NCI-H2171 (cell line): ENCODE data around the gene CAPN15.
"Not testable (repeated sequence)": the region's sequence is repeated elsewhere in the genome, so short reads cannot be mapped to it uniquely, and the experiment has no call there.

Source experiments
- DNase-seq: peaks from one replicate; lab custom pipeline; 2025; lab: John Stamatoyannopoulos, UW

The CAPN15 gene

DNA sequence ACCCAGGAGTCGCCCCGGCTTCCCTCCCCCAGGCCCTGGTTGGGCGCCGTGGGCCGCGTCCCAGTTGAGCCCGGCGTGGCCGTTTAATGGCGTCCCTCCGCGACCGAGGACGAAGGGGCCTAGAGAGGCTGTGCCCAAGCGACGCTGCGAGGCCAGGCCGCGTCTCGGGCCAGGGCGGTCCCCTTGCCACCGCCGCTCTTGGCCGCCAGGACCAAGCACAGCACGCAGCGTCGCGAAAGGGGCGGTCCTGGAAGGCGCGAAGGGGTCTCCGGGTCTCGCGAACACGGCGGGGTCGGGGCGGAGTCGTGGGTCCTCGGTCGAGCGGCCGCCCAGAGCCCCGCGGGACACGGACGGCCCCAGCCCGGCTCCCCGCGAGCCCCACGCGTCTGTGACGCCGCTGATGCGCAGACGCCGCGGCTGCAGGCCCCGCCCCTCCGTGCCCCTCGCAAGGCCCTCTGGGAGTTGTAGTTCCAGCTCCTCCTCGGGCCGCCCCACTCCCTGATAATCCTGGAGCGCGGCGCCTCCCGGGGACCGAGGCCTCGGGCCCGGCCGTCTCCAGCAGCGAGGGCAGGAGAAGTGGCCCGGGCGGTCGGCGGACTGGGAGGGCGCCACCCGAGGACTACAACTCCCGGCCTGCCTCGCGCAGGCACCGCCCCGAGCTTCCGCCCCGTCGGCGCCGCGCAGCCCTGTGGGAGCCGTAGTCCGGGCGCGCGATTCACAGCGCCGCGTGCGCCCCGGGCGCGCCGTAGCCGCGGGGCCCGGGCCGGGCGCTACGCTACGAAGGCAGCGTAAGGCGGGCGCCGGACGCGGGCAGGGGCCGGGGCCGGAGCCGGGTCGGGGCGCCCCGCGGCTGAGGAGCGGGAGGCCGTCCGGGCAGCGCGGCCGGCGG is at the start of gene CAPN15:
Gene CAPN15, plus strand, starts transcription at position 698 of the 889 bp plus-strand sequence. CDS start 19,127 bp downstream, outside the sequence.
- peak; percentile 96 for DNase-seq

DNA sequence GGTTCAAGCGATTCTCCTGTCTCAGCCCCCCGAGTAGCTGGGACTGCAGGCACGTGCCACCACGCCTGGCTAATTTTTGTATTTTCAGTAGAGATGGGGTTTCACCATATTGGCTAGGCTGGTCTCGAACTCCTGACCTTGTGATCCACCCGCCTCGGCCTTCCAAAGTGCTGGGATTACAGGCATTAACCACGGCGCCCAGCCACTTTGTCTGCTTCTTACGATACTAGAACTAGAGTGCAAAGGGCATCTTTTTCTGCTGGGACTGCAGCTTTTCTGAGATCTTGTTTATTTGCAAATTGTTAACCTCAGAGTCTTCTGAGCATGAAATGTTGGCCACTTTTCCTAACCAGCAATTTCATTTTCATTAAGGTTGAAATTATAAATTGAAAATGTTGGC is 49.2 kb upstream of the CAPN15 start:
- DNase-seq, result not testable (repeated sequence)

DNA sequence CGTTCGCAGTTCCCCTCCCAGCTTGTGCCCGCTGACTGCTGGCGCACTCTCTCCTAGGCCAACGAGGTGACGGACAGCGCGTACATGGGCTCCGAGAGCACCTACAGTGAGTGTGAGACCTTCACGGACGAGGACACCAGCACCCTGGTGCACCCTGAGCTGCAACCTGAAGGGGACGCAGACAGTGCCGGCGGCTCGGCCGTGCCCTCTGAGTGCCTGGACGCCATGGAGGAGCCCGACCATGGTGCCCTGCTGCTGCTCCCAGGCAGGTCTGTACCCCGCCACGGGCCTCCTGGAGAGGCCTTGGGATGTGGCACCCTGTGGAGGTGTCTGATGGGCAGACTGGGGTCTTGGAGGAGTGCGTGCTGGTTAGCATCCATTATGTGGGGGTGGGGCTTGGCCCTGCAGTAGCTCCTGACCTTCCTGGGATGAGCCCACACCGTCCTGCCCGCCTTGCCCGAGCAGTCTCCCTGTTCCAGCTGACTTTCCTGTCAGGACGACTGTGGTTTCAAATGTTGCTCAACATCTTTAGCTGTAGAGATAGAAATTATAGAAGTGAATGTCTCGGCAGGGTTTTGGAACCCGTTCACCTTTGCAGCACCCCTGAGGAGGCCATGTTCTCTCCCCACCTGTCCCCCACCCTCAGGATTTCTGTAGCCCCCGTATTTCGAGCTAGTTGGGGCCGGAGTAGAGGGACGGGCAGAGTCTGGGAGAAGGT is 44.9 kb upstream of the CAPN15 start:
- DNase-seq, result no peak

DNA sequence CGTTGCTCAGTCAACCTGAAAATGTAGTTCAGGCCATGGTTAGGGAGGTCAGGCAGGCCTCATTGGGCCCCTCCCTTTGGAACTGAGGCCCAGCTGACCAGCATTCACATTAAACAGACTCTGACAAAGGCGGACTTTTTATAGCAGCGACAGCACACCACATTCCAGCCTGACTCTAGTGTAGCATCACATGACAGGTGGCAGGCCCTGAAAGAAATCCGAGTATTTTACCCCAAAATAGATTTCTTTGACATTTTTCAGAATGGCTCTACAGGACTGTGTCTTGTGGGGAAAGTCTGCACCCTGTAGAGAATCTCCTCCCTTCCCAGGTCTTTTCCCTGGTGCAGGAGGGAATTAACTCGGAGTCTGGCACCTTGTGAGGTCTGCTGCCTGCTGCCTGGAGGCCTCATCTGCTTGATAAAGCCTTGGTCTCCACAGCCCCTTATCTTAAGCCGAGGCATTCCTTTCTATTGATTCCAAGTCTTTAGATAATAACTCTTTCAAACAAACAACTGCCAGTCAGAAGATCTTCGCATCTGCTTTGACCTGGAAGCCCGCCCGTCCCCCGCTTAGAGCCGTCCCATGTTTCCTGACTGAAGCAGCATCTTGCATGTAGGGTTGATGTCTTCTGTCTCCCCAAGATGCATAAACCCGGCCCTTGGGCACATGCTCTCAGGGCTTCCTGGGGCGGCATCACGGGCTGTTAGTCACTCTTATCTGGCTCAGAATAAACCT is 44.0 kb upstream of the CAPN15 start:
- no peak for DNase-seq

DNA sequence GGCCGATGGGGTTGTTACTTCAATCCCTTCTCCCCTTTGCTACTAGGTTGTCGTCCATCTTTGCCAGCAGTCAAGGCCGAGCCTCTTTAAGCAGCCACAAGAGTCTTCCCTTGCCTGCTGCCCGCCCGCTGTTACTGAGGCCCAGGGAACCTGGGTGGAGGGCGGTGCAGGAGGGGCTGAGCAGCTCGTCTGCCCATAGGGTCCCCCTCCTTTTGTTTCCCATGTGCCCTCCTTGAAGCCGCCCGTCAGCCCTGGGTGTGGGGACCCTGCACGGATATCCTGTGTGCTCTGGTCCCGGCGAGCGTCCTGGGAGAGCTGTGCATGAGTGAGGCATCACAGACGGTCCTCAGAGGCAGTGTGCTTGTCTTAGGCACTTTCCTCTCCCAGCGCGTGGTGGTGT is 37.9 kb upstream of the CAPN15 start:
- no peak for DNase-seq

DNA sequence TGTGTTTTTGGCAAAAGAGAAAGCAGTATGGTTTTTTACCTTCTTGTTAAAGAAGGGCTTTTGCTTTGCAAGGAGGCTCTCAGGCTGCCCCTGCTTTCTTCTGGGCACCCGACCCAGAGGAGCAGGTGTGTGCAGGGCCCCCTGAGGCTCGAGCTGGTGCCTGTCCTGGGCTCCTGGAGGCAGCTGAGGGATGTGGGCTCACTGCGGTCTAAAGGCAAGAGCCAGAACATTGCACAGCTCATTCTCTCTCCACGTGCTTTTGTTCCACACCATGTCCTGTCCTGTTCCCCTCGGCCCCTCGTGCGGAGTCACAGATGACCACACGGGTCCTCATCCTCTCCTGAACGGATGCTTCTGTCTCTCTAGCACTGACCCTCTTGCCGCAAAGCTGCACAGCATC is 36.7 kb upstream of the CAPN15 start:
- no peak for DNase-seq

DNA sequence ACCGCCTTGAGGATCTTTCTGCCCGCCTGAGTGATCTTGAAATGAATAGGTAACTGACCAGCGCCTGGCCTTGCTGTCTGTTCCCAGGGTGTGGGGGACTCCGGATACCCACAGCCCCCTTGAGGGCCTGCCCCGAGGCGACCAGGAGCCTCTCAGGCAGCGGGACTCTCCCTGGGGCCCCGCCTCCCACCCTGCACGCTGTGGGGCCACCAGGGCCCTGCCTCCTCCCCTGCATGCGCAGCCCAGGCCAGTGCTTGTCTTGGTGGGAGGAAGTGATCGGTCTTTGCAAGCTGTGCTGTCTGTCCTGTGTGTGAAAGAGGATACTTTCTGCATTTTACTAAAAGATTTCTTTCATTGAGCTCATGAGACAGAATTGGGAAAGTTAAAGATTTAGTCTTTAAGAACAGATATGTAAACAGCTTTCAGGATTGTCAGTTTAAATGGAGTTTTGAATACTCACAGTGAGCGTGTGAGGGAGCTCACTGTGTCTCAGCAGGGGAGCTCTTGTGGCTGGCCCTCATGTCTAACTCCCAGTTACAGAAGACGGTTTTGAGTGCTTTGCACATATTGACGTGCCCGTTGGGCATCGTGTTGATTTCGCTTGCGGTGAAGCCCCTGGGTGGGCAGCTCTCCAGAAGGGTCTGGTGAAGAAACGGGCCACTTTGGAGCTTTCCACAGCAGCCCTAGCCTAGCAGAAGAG is 36.1 kb upstream of the CAPN15 start:
- DNase-seq, result no peak

DNA sequence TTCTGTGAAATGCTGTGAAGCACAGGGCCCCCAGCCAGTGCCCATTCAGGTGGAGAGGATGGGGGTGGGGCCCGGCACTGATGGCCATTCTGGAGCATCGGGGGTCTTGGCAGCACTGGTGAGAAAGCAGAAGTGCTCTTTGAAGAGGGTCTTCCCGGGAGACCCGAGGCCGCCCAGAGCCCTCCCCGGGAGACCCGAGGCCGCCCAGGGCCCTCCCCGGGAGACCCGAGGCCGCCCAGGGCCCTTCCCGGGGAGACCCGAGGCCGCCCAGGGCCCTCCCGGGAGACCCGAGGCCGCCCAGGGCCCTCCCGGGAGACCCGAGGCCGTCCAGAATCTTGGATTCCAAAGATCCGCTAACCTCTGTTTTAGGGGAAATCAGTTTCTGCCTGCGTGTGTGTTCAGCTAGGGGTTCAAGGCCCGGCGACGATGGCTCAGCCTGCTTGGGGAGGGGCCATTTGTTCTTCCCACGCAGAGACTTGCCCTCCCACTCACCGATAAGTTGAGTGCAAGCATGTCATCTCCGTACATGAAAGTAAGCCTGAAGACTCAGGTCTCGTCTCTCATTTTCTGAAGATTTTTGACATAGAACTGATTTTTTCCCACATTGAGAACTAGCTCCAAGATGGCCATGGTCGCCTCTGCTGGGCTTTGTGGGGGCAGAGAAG is 35.2 kb upstream of the CAPN15 start:
- no peak for DNase-seq

DNA sequence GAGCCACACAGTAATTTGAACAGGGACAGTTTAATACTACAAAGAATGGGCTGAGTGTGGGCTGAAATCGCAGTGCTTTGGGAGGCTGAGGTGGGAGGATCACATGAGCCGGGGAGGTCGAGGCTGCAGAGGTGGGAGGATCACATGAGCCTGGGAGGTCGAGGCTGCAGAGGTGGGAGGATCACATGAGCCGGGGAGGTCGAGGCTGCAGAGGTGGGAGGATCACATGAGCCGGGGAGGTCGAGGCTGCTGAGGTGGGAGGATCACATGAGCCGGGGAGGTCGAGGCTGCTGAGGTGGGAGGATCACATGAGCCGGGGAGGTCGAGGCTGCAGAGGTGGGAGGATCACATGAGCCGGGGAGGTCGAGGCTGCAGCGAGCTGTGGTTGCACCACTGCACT is 32.8 kb upstream of the CAPN15 start:
- DNase-seq, result not testable (repeated sequence)

DNA sequence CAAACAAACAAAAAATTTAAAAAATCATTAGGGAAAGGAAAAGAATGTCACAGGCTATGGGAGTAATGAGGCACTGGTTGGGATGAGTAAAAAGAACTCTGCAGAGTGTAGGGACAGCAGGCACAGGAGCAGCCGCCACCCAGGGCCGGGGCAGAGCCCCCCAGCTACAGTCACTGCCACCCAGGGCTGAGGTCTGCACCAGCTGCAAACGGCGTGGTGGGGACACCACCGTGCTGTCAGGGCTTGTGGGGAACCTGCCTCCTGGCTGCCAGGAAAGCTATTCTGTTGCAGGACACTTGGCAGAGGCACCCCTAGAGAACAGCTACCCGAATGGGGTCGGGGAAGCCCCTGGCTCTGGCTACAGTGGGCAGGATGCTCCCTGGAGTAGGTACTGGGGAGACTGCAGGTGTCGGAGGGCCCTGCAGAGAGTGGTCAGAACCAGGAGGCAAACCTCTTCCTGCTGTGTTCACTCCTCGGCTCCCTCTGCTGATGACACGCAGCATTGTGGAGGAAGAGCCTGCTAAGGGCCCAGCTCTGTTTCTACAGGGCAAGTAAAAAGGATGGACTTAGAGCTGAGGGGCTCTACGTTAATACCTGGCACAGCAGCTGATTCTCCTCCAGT is 32.3 kb upstream of the CAPN15 start:
- DNase-seq, result no peak

DNA sequence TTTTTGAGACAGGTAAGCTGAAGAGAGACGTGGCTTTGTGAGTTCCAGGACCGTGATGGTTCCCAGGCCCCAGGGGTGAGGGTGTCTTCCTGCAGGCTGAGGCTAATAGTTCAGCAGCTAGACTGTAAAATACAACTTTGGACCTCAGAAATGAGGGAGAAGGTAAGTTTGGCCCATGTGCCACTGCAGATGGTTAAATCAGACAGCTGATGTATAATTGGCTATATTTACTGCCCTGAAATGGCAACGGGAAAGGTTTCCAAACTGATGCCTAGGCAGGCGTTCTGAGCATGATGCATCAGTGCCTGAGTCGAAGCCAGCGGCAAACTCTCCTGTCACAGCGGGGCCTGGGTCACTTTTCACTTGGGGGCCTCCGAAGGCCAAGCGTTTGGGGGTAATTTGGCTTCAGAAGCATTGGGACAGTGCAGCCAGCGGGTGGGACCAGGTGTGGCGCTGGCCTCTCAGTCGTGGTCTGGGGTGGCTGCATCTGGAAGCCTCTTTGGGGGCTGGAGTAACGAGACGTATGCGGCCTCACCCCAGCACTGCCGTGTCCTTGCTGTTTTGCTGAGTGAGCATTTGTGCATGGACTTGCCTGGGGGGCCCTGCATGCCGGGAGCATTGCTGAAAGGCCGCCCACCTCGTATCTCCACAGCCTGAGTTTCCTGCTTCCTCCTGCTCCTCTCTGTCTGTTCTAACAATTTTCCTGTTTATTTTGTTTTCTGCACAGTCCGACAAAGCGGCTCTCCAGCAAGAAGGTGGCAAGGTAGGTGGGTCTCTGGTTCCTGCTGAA is 31.2 kb upstream of the CAPN15 start:
- DNase-seq, result no peak

DNA sequence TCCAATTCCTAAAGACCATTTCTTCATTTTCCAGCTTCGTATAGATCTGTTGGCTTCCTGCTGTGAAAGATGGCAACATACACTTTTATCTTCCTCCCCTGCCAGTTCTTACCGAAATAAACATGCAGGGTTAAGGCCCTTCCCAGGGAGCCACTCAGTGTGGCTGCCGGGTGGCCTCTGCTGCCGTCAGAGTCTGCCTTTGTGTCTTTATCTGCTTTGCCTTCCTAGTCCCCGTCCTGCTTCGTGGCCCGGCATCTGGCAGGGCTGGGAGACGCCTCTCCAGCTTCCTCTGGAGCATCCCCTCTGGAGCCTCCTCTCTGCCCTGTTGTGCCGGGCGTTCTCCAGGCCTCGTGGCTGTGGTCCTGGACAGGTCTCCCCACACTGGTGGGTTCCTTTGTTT is 30.3 kb upstream of the CAPN15 start:
- DNase-seq, result no peak

DNA sequence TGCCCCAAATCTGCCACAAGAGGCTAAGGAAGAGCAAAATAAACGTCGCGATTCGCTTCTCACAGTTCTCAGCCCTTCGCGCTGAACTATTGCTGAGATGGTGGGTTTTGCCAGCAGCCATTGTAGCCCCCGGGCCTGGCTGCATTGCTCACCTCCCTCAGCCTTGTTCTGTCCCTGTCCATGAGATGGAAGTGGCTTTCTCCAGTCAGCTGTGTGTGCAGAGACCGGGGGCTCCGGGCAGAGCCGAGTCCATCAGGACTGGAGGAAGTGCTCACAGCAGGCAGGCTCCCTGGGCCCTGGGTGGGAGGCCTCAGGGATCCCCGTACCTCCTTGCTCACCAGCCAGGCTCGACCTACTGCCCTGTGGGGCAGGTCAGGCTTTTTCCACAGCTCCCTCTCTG is 27.6 kb upstream of the CAPN15 start:
- DNase-seq, result no peak

DNA sequence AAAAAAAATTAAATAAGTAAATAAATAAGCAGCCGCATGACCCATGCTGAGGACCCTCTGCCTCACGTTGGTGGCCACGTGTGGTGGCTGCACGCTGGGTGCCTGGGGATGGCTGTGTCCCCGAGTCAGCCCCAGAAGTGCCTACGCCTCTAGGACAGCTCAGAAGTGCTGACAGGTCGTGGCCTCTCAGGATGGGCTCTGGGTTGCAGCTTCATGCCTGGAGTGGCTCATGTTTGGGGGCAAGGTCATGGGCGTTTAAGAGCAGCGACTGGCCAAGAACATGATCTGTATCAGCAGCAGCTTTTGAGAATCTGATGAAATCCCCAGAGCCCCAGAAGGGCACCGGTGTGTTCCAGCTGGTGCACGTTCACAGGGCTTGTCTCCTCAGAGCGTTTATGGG is 26.8 kb upstream of the CAPN15 start:
- DNase-seq, result no peak

DNA sequence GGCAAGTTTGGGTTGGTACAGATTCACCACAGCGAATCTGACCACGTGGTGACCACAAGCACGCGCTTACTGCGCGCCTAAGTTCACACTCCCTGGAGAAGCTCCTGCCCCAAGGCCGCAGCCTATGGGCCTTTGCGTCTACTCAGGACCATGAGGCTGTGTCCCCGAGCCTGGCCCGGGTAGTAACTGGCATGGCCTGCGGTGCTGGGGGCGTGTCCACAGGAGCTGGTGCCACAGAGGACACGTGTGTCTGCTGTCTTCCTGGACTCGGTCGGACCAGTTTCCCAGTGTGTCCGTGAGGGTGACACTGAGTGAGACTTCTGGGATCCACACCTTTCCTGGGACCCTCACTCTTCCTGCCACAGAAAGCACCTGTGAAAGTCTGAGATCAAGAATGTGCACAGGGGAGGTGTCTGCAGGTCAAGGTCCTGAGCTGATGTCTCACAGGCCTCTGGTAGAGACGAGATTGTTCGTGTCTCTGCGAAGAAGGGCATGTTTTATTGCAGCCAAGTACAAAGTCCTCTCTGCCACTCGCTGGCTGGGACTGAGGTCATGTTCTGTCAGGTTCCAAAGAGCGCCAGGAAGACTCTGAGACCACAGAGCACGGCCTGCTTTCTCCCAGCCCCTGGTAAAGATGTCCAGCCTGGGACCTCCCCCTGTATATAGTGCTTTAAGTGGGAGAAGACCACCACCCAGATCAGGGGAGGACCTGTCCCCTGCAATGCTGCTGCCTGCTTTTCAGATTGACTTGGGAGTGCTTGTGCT is 25.2 kb upstream of the CAPN15 start:
- no peak for DNase-seq

DNA sequence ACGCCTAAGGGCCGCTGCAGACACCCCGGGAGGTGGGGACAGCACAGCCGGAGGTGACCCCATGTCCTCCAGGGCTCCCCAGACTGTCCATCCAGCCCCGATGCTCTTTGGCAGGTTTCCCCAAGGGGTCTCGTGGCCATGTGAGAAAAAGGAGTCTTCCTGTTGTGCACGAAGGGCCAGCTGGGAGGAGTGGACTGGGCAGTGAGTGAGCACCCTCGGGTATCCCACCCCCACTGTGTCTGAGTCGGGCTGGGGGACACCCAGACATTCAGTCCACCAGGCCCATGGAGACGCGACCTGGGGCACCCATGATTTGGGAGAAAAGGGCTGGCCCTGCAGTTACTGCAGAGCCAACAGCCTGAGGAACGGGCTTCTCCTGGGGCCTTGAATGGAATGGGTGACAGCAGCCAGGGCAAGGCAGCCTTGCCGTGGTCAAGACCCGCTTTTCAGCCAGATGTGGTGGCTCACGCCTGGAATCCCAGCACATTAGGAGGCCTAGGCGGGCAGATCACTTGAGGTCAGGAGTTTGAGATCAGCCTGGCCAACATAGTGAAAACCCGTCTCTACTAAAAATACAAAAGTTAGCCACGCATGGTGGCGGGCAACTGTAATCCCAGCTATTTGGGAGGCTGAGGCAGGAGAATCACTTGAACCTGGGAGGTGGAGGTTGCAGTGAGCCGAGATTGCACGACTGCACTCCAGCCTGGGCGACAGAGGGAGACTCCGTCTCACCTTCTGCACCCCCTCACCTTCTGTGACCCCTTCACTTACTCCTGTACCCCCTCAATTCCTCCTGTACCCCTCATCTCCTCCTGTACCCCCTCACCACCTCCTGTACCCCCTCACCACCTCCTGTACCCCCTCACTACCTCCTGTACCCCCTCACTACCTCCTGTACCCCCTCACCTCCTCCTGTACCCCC is 24.1 kb upstream of the CAPN15 start:
- DNase-seq, result no peak

DNA sequence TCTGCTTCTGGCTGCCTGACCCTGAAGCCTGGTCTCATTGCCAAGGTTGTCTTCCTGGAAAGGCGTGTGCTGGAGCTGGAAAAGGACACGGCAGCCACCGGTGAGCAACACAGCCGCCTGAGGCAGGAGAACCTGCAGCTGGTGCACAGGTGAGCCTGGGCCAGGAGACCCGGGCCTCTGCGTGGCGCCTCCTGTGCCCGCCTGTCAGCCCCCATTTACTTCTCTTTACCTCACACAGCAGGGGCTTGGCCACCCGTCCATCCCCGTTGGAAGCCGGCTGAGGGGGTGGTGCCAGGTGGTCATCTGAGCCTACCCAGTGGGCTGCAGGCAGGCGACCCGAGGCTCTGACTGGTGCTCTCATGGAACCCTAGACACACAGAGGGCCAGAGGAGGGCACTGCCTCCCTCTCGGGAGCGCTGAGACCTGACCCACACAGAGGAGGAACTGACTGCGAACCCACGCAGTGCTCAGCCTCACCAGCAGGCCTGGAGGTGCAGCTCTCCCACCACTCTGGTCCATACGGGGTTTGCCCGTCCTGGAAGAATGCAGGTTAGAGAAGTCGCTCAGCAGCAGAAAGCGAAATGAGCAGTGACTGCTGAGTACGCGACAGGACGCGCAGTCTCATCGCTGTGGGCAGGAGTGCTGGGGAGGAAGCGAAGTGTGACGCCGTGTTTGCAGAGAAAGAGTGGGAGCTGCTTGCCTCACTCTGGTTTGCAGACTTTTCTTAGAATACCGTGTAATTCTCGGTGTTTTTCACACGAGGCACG is 21.9 kb upstream of the CAPN15 start:
- no peak for DNase-seq

DNA sequence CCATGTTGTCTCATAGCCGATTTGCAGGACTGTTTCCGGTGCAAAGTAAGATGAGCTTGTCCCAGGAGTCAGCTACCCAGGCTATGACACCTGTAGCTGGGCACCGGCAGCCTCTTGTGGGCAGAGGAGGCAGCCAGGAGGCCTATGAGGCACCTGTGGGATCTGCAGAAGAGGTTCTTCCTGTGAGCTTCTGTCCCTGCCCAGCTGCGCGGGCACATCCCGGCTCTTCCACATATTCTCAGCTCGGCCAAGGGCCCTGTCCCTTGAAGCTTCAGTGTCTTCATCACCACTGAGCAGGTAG is 21.3 kb upstream of the CAPN15 start:
- no peak for DNase-seq
